Lower leg skin (tissue), 4 donors: ENCODE results near the gene EYS. TPM values are rescaled to one million over a fixed set of nuclear protein-coding genes. Genes with fewer than 3 reads are reported as not detected.

Experiments
- DNase-seq, 2 donors: peaks; one replicate each; pipeline ENCODE4 v3.0.0-alpha.2; 2019; ENCODE audit warnings: low spot score in 2 of 2
- H3K4me3 ChIP-seq: fragments of 200-600 bp; sonication (generic); 2 replicates; pipeline ENCODE4 v1.5.1; 2017; ENCODE audit warnings: mild to moderate bottlenecking, low read depth; ENCODE audit not compliant: poor library complexity, severe bottlenecking
- CTCF ChIP-seq, 3 donors: fragments of 450-650 bp; IDR thresholded peaks; one replicate each; pipeline ENCODE4 v1.5.1; 2016; ENCODE audit warnings: antibody characterized with exemption in 3 of 3, mild to moderate bottlenecking in 3 of 3, moderate library complexity in 2 of 3
- POLR2A ChIP-seq, 2 donors: fragments of 450-650 bp; IDR thresholded peaks; one replicate each; pipeline ENCODE4 v1.6.1; 2016 to 2017; ENCODE audit warnings: antibody characterized with exemption in 2 of 2, mild to moderate bottlenecking in 1 of 2, moderate library complexity in 1 of 2
- WGBS, 2 donors: methylation state at CpG; one replicate each; pipeline ENCODE4 v1.1.5; 2018; 5-methylcytosine and 5-hydroxymethylcytosine counted together
- intact Hi-C: fragments of 100-400 bp; cut with DNase I; formaldehyde crosslinking; loops from one replicate; pipeline ENCODE4 v1.15.0; 2023; ENCODE audit warnings: low total_unique reads
- total RNA-seq, 4 donors: library from RNA; depleted of rRNA; stranded (reverse); fragments of >200 nt; gene quantifications; one replicate each; pipeline ENCODE4 v1.1.0, GENCODE V29; 2016

EYS gene
- total RNA-seq, 4 donors from 2014 or later = 0.04 TPM; not detected in 3

- no peak for DNase-seq
- no peak for TF ChIP-seq POLR2A (IDR thresholded peaks at IDR 0.05)
- no peak for TF ChIP-seq CTCF (IDR thresholded peaks at IDR 0.05)
- H3K4me3 ChIP-seq = no peak overlapping the region
- intact Hi-C loops = no loop called here
- WGBS, 2 donors = 17 to 18% methylated on average over 6 of the region's 6 CpGs
These were observed 1783.8 kb downstream of the EYS start for GRCh38 chr6:63923139-63923739.

- WGBS, 2 donors = 84 to 86% methylated on average over 7 of the region's 7 CpGs
- no peak for TF ChIP-seq CTCF (IDR thresholded peaks at IDR 0.05)
- no peak for TF ChIP-seq POLR2A (IDR thresholded peaks at IDR 0.05)
- DNase-seq = no peak
- no peak overlapping the region for H3K4me3 ChIP-seq
- intact Hi-C loops = no loop called here
These were observed 1787.4 kb downstream of the EYS start for GRCh38 chr6:63919556-63920110.

- no peak for DNase-seq
- TF ChIP-seq CTCF (IDR thresholded peaks at IDR 0.05) (no peak), POLR2A (IDR thresholded peaks at IDR 0.05) (no peak)
- 14 to 20% methylated on average over 1 of the region's 1 CpG for WGBS, 2 donors
- no peak overlapping the region for H3K4me3 ChIP-seq
- intact Hi-C loops = no loop called here
These were observed 1794.1 kb downstream of the EYS start for GRCh38 chr6:63912887-63913286.

GRCh38 chr6:63910863-63911551, 1796.0 kb downstream of the EYS start:
- DNase-seq = no peak
- TF ChIP-seq POLR2A (IDR thresholded peaks at IDR 0.05) = no peak
- no peak for TF ChIP-seq CTCF (IDR thresholded peaks at IDR 0.05)
- WGBS, 2 donors = 37 to 57% methylated on average over 2 of the region's 2 CpGs
- no peak overlapping the region for H3K4me3 ChIP-seq
- intact Hi-C loops = no loop called here

- TF ChIP-seq POLR2A (IDR thresholded peaks at IDR 0.05) (no peak), CTCF (IDR thresholded peaks at IDR 0.05) (no peak)
- intact Hi-C loops = no loop called here
- no peak for DNase-seq
- 23 to 27% methylated on average over 4 of the region's 4 CpGs for WGBS, 2 donors
- H3K4me3 ChIP-seq = no peak overlapping the region
These were observed 1802.3 kb downstream of the EYS start for GRCh38 chr6:63904650-63905248.
